ENCODE data around the gene RHOV. TPM values are rescaled to one million over a fixed set of nuclear protein-coding genes. Genes with fewer than 3 reads are reported as not detected.
A peak's percentile ranks its signal among the peaks of the same experiment; 100 is the strongest.

The RHOV gene
- total RNA-seq, 6 experiments from 2014 or later: not detected

GRCh38 chr15:40857601-40858341, 16.3 kb downstream of the RHOV start:
- H3K27me3 ChIP-seq: no peaks in the 10 kb centered on the region
- no peaks in the 10 kb centered on the region for H3K9me3 ChIP-seq
- intact Hi-C loops (cut with DNase I): loop anchor here in 1 of 2 donors (5.0 kb wide), 1 partner anchor 35 kb away; the partner anchor contains the start of gene VPS18
- WGBS (ENCODE audit: insufficient coverage, low coverage, low lambda C conversion rate, missing lambda C conversion rate): 29% methylated on average over 8 of the region's 15 CpGs
- H3K36me3 ChIP-seq: no peaks in the 10 kb centered on the region
- no peaks in the 10 kb centered on the region for H3K4me1 ChIP-seq
- ATAC-seq: peak; percentile 87 to 94 (median 91)
- DNase-seq: peak; percentile 65 to 75 (median 73)
- no peak overlapping the region for H3K4me3 ChIP-seq
- no peak overlapping the region for H3K27ac ChIP-seq
- TF ChIP-seq, protein P1, sequence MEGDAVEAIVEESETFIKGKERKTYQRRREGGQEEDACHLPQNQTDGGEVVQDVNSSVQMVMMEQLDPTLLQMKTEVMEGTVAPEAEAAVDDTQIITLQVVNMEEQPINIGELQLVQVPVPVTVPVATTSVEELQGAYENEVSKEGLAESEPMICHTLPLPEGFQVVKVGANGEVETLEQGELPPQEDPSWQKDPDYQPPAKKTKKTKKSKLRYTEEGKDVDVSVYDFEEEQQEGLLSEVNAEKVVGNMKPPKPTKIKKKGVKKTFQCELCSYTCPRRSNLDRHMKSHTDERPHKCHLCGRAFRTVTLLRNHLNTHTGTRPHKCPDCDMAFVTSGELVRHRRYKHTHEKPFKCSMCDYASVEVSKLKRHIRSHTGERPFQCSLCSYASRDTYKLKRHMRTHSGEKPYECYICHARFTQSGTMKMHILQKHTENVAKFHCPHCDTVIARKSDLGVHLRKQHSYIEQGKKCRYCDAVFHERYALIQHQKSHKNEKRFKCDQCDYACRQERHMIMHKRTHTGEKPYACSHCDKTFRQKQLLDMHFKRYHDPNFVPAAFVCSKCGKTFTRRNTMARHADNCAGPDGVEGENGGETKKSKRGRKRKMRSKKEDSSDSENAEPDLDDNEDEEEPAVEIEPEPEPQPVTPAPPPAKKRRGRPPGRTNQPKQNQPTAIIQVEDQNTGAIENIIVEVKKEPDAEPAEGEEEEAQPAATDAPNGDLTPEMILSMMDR (IDR thresholded peaks at IDR 0.05): peak; percentile 89 to 92 (median 91)
- no peak for TF ChIP-seq POLR2A (IDR thresholded peaks at IDR 0.05)

- TF ChIP-seq POLR2A (IDR thresholded peaks at IDR 0.05): no peak
- TF ChIP-seq, protein P1 (IDR thresholded peaks at IDR 0.05): no peak
- Histone ChIP-seq H3K36me3 (no peaks in the 10 kb centered on the region), H3K4me1 (no peaks in the 10 kb centered on the region), H3K4me3 (no peak overlapping the region), H3K27ac (no peak overlapping the region), H3K9me3 (no peaks in the 10 kb centered on the region), H3K27me3 (no peaks in the 10 kb centered on the region)
- ATAC-seq: no peak
- 63% methylated on average over 3 of the region's 8 CpGs for WGBS (ENCODE audit: insufficient coverage, low coverage, low lambda C conversion rate, missing lambda C conversion rate)
- no peak for DNase-seq
- intact Hi-C loops (cut with DNase I): loop anchor here in 1 of 2 donors (5.0 kb wide), 1 partner anchor 36 kb away; the partner anchor contains the start of gene VPS18
Observed at GRCh38 chr15:40856746-40857145, 17.3 kb downstream of the RHOV start.

DNA sequence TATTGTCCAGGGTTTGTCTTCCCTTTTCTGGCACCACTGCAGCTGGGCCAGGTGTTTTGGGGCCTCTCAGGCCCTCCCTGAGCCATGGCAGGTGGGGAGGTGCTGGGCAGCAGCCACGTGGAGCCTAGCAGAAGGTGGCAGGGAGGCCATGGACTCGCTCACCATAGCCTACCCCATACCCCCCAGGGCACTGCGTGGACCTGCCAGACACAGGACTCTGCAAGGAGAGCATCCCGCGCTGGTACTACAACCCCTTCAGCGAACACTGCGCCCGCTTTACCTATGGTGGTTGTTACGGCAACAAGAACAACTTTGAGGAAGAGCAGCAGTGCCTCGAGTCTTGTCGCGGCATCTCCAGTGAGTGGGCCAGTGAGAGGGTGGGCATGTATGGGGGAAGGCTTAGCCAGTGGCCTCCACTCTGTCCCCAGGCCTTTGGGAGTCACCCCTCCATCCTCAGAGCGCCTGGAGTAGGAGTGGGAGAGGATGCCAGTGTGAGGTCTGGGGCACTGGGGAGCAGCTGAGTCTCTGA, 18.3 kb downstream of the RHOV start:
- ATAC-seq: no peak
- Histone ChIP-seq H3K9me3 (no peaks in the 10 kb centered on the region), H3K4me3 (no peak overlapping the region), H3K27ac (no peak overlapping the region), H3K27me3 (no peaks in the 10 kb centered on the region), H3K4me1 (no peaks in the 10 kb centered on the region), H3K36me3 (no peaks in the 10 kb centered on the region)
- intact Hi-C loops (cut with DNase I): loop anchor here in 1 of 2 donors (5.0 kb wide), 1 partner anchor 37 kb away; the partner anchor contains the start of gene VPS18
- TF ChIP-seq, protein P1 (IDR thresholded peaks at IDR 0.05): no peak
- TF ChIP-seq POLR2A (IDR thresholded peaks at IDR 0.05): no peak
- 66% methylated on average over 2 of the region's 13 CpGs for WGBS (ENCODE audit: insufficient coverage, low coverage, low lambda C conversion rate, missing lambda C conversion rate)
- DNase-seq: no peak

DNA sequence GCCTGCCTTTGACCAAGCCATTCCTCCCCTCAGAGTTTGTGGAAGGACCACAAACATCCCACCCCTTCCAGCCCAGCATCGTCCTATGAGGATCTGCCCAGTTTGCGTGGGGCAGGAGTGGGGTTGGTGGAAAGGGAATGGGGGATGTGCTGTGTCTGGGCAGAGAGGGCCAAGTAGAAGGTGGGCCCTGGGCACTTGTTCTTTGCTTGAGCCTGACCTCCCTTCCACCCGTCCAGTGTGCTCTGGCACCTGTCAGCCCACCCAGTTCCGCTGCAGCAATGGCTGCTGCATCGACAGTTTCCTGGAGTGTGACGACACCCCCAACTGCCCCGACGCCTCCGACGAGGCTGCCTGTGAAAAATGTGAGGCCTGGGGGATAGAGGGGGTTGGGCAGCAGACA, 19.9 kb downstream of the RHOV start:
- no peak for ATAC-seq
- Histone ChIP-seq H3K4me1 (no peaks in the 10 kb centered on the region), H3K4me3 (no peak overlapping the region), H3K27ac (no peak overlapping the region), H3K27me3 (no peaks in the 10 kb centered on the region), H3K36me3 (no peaks in the 10 kb centered on the region), H3K9me3 (no peaks in the 10 kb centered on the region)
- intact Hi-C loops (cut with DNase I): no loop called here
- WGBS (ENCODE audit: insufficient coverage, low coverage, low lambda C conversion rate, missing lambda C conversion rate): 100% methylated on average over 1 of the region's 10 CpGs
- no peak for TF ChIP-seq POLR2A (IDR thresholded peaks at IDR 0.05)
- TF ChIP-seq, protein P1 (IDR thresholded peaks at IDR 0.05): no peak
- DNase-seq: no peak
